ENCODE results near the gene MEIS3.
A peak's percentile ranks its signal among the peaks of the same experiment; 100 is the strongest.

The MEIS3 gene

DNA sequence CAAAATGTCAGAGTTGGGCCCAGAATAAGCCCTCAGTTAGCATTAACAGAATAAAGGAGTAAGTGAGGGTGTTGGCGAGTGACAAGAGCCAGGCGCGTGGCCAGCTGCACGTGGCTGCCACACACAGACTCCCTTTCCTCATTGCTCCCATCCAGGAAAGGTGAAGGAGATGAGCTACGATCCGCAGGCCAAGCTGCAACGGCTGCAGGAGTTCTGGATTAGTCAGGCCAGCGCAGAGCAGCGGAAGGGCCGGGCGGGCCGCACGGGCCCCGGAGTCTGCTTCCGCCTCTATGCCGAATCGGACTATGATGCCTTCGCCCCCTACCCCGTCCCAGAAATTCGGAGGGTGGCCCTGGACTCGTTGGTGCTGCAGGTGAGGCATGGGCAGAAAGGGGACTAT is 57.0 kb downstream of the MEIS3 start:
- no peaks in the 10 kb centered on the region for H4K20me1 ChIP-seq (ENCODE audit: insufficient read depth, low read length)
- H3K4me2 ChIP-seq (ENCODE audit: low read depth, low read length), result no peak overlapping the region
- TF ChIP-seq EZH2phosphoT487 (IDR thresholded peaks at IDR 0.05; ENCODE audit: low read length) (no peak), EZH2 (optimal IDR thresholded peaks at IDR 0.05; ENCODE audit: low read depth, low read length) (no peak)
- TF ChIP-seq, protein P1, sequence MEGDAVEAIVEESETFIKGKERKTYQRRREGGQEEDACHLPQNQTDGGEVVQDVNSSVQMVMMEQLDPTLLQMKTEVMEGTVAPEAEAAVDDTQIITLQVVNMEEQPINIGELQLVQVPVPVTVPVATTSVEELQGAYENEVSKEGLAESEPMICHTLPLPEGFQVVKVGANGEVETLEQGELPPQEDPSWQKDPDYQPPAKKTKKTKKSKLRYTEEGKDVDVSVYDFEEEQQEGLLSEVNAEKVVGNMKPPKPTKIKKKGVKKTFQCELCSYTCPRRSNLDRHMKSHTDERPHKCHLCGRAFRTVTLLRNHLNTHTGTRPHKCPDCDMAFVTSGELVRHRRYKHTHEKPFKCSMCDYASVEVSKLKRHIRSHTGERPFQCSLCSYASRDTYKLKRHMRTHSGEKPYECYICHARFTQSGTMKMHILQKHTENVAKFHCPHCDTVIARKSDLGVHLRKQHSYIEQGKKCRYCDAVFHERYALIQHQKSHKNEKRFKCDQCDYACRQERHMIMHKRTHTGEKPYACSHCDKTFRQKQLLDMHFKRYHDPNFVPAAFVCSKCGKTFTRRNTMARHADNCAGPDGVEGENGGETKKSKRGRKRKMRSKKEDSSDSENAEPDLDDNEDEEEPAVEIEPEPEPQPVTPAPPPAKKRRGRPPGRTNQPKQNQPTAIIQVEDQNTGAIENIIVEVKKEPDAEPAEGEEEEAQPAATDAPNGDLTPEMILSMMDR (IDR thresholded peaks at IDR 0.05; ENCODE audit: low read length), result no peak
- no peaks in the 10 kb centered on the region for H3F3A ChIP-seq (ENCODE audit: insufficient read depth, low read length)
- H3K9ac ChIP-seq (ENCODE audit: low read length), result no peak overlapping the region
- DNase-seq, result no peak
- no peaks in the 10 kb centered on the region for H3K79me2 ChIP-seq (ENCODE audit: low read length)
- H3K4me3 ChIP-seq (ENCODE audit: low read length), result no peak overlapping the region
- no peaks in the 10 kb centered on the region for H3K9me2 ChIP-seq (replicated peaks; ENCODE audit: insufficient read depth, low read length)
- H3K4me1 ChIP-seq (ENCODE audit: low read length), result no peaks in the 10 kb centered on the region
- no peaks in the 10 kb centered on the region for H3K9me3 ChIP-seq (replicated peaks; ENCODE audit: insufficient read depth, low read length)
- no peaks in the 10 kb centered on the region for H3K27me3 ChIP-seq (replicated peaks; ENCODE audit: insufficient read depth, low read length)
- 0 out of 2 replicates have a peak, but pooled peaks cover under 1% of the 10 kb centered on the region for H3K36me3 ChIP-seq (replicated peaks; ENCODE audit: insufficient read depth, low read length)
- H2AFZ ChIP-seq (ENCODE audit: low read length), result no peak overlapping the region
- H3K27ac ChIP-seq (ENCODE audit: low read length), result no peak overlapping the region

DNA sequence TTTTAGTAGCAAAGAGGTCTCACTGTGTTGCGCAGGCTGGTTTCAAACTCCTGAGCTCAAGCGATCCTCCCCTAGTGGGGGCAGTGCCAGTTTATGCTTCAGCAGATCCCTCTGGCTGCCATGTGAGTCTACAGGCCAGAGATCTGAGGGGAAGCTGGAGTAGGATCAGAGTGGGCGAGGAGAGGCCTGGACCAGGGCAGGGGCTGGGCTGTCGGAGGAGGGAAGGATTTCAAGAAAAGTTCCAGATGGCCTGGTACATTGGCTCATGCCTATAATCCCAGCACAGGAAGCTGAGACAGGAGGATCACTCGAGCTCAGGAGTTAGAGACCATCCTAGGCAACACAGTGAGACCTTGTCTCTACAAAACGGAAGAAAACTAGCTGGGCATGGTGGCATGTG is 60.4 kb downstream of the MEIS3 start:
- TF ChIP-seq EZH2 (optimal IDR thresholded peaks at IDR 0.05; ENCODE audit: low read depth, low read length), result no peak
- TF ChIP-seq, protein P1 (IDR thresholded peaks at IDR 0.05; ENCODE audit: low read length), result no peak
- TF ChIP-seq EZH2phosphoT487 (IDR thresholded peaks at IDR 0.05; ENCODE audit: low read length), result no peak
- Histone ChIP-seq H3K36me3 (replicated peaks; ENCODE audit: insufficient read depth, low read length) (0 out of 2 replicates have a peak, but pooled peaks cover 5% of the 10 kb centered on the region), H4K20me1 (ENCODE audit: insufficient read depth, low read length) (no peaks in the 10 kb centered on the region)

DNA sequence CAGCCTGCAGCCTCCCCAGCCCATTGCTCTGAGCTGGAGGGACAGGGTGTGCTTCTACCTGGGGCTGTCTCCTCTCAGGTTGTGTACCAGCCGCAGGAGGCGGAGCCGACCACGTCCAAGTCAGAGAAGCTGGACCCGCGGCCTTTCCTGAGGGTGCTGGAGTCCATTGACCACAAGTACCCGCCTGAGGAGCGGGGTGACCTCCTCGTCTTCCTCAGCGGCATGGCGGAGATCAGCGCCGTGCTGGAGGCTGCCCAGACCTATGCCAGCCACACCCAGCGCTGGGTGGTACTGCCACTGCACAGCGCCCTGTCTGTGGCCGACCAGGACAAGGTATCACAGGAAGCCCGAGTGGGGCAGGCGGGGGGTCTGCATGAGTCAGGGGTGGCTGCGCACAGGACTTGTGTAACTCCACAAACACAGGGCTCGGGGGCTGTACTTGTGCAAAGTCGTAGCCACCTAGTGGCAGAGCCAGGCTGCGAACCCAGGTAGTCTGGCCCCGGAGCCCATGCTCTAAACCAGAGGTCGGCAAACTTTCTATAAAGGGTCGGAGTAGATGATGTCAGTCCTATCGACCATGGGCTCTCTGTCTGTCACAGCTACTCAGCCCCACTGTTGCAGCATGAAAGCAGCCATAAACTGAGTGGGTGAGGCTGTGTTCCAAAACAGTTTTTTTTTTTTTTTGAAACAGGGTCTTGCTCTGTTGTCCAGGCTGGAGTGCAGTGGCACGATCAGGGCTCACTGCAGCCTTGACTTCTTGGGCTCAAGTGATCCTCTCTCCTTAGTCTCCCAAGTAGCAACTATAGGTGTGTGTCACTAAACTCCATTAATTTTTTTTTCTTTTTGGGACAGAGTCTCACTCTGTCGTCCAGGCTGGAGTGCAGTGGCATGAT is 61.3 kb downstream of the MEIS3 start:
- no peaks in the 10 kb centered on the region for H3K27me3 ChIP-seq (replicated peaks; ENCODE audit: insufficient read depth, low read length)
- no peak for DNase-seq
- H3K4me2 ChIP-seq (ENCODE audit: low read depth, low read length), result no peak overlapping the region
- no peaks in the 10 kb centered on the region for H3K4me1 ChIP-seq (ENCODE audit: low read length)
- H3K9ac ChIP-seq (ENCODE audit: low read length), result no peak overlapping the region
- H2AFZ ChIP-seq (ENCODE audit: low read length), result no peak overlapping the region
- peaks cover 4% of the 10 kb centered on the region; the same call in 1 of the 2 replicates for H3K79me2 ChIP-seq (ENCODE audit: low read length)
- no peak overlapping the region for H3K27ac ChIP-seq (ENCODE audit: low read length)
- H3K4me3 ChIP-seq (ENCODE audit: low read length), result no peak overlapping the region
- H3K9me2 ChIP-seq (replicated peaks; ENCODE audit: insufficient read depth, low read length), result no peaks in the 10 kb centered on the region
- 0 out of 2 replicates have a peak, but pooled peaks cover 5% of the 10 kb centered on the region for H3K36me3 ChIP-seq (replicated peaks; ENCODE audit: insufficient read depth, low read length)
- no peaks in the 10 kb centered on the region for H3F3A ChIP-seq (ENCODE audit: insufficient read depth, low read length)
- H4K20me1 ChIP-seq (ENCODE audit: insufficient read depth, low read length), result no peaks in the 10 kb centered on the region
- H3K9me3 ChIP-seq (replicated peaks; ENCODE audit: insufficient read depth, low read length), result no peaks in the 10 kb centered on the region
- TF ChIP-seq EZH2phosphoT487 (IDR thresholded peaks at IDR 0.05; ENCODE audit: low read length), result no peak
- TF ChIP-seq, protein P1 (IDR thresholded peaks at IDR 0.05; ENCODE audit: low read length), result peak; percentile 26
- TF ChIP-seq EZH2 (optimal IDR thresholded peaks at IDR 0.05; ENCODE audit: low read depth, low read length), result no peak

More for the DNA sequence above, 60.4 kb downstream of the MEIS3 start:
- H3K9me3 ChIP-seq (replicated peaks; ENCODE audit: insufficient read depth, low read length), result no peaks in the 10 kb centered on the region
- no peaks in the 10 kb centered on the region for H3K9me2 ChIP-seq (replicated peaks; ENCODE audit: insufficient read depth, low read length)
- H3K27me3 ChIP-seq (replicated peaks; ENCODE audit: insufficient read depth, low read length), result no peaks in the 10 kb centered on the region
- no peak overlapping the region for H3K27ac ChIP-seq (ENCODE audit: low read length)
- no peak overlapping the region for H2AFZ ChIP-seq (ENCODE audit: low read length)
- H3F3A ChIP-seq (ENCODE audit: insufficient read depth, low read length), result no peaks in the 10 kb centered on the region
- H3K4me1 ChIP-seq (ENCODE audit: low read length), result no peaks in the 10 kb centered on the region
- no peaks in the 10 kb centered on the region for H3K79me2 ChIP-seq (ENCODE audit: low read length)
- no peak for DNase-seq
- no peak overlapping the region for H3K4me2 ChIP-seq (ENCODE audit: low read depth, low read length)
- H3K4me3 ChIP-seq (ENCODE audit: low read length), result no peak overlapping the region
- no peak overlapping the region for H3K9ac ChIP-seq (ENCODE audit: low read length)
